ENCODE results near the gene ACRBP. TPM values are rescaled to one million over a fixed set of nuclear protein-coding genes. Genes with fewer than 3 reads are reported as not detected.

Gene ACRBP
- total and polyA plus RNA-seq, 9 donors: 0.30 to 2.9 (median 0.92) TPM

- Histone ChIP-seq H3K4me3 (no peak overlapping the region), H3K4me1 (ENCODE audit: insufficient read depth) (peaks cover 1% of the 10 kb centered on the region), H3K36me3 (peaks cover 3% of the 10 kb centered on the region), H3K27ac (no peak overlapping the region), H3K9me3 (no peaks in the 10 kb centered on the region), H3K27me3 (no peaks in the 10 kb centered on the region)
- no peak for DNase-seq
- TF ChIP-seq POLR2A (IDR thresholded peaks at IDR 0.05) (no peak), EP300 (IDR thresholded peaks at IDR 0.05) (no peak), CTCF (IDR thresholded peaks at IDR 0.05) (no peak)
- 68 to 71% (median 71%) methylated on average over 8 of the region's 8 CpGs for WGBS, 3 donors
- intact Hi-C loops (cut with DNase I): loop anchor here in 2 of 4 donors (2.0 to 10.0 kb wide), 2 partner anchors 21 to 53 kb away; partner anchors contain the start of gene ZNF384 (in 1 of the 2)
These were observed 20.5 kb upstream of the ACRBP start for GRCh38 chr12:6667559-6668210.

- H3K27ac ChIP-seq: no peak overlapping the region
- no peaks in the 10 kb centered on the region for H3K9me3 ChIP-seq
- H3K4me3 ChIP-seq: no peak overlapping the region
- H3K36me3 ChIP-seq: no peaks in the 10 kb centered on the region
- peaks cover 7% of the 10 kb centered on the region for H3K4me1 ChIP-seq (ENCODE audit: insufficient read depth)
- intact Hi-C loops (cut with DNase I): loop anchor here in 1 of 4 donors (10.0 kb wide), 1 partner anchor 51 kb away; no protein-coding TSS in a partner anchor
- WGBS, 3 donors: 93 to 99% (median 98%) methylated on average over 2 of the region's 2 CpGs
- no peak for DNase-seq
- H3K27me3 ChIP-seq: no peaks in the 10 kb centered on the region
- TF ChIP-seq CTCF (IDR thresholded peaks at IDR 0.05) (no peak), POLR2A (IDR thresholded peaks at IDR 0.05) (no peak), EP300 (IDR thresholded peaks at IDR 0.05) (no peak)
These were observed 19.0 kb upstream of the ACRBP start for GRCh38 chr12:6666211-6666610.

- WGBS, 3 donors: 65 to 85% (median 79%) methylated on average over 2 of the region's 2 CpGs
- H3K27ac ChIP-seq: no peak overlapping the region
- no peaks in the 10 kb centered on the region for H3K36me3 ChIP-seq
- no peak overlapping the region for H3K4me3 ChIP-seq
- H3K4me1 ChIP-seq (ENCODE audit: insufficient read depth): peaks cover 7% of the 10 kb centered on the region
- TF ChIP-seq POLR2A (IDR thresholded peaks at IDR 0.05) (no peak), CTCF (IDR thresholded peaks at IDR 0.05) (no peak)
- no peaks in the 10 kb centered on the region for H3K27me3 ChIP-seq
- H3K9me3 ChIP-seq: no peaks in the 10 kb centered on the region
- intact Hi-C loops (cut with DNase I): loop anchor here in 2 of 4 donors (5.0 to 10.0 kb wide), 2 partner anchors 48 to 50 kb away; no protein-coding TSS in a partner anchor
- no peak for DNase-seq
These were observed 17.7 kb upstream of the ACRBP start for GRCh38 chr12:6664902-6665301.

- 2% methylated on average over 37 of the region's 37 CpGs for WGBS, 3 donors
- intact Hi-C loops (cut with DNase I): loop anchor here in 2 of 4 donors (5.0 to 10.0 kb wide), 2 partner anchors 46 to 48 kb away; no protein-coding TSS in a partner anchor
These were observed 15.9 kb upstream of the ACRBP start, which contains the start of gene ING4 for GRCh38 chr12:6662906-6663742. Gene ING4 (minus strand): TSS chr12:6663119. CDS start chr12:6663101, 18 bp downstream.

More at GRCh38 chr12:6662906-6663742, 15.9 kb upstream of the ACRBP start, which contains the start of gene ING4:
- peak within 1 kb of the TSS in 1 of 2 donors; percentile 68 for H3K27ac ChIP-seq
- no peaks in the 10 kb centered on the region for H3K36me3 ChIP-seq
- no peaks in the 10 kb centered on the region for H3K27me3 ChIP-seq
- peaks cover 7% of the 10 kb centered on the region for H3K4me1 ChIP-seq (ENCODE audit: insufficient read depth)
- H3K9me3 ChIP-seq: no peaks in the 10 kb centered on the region
- H3K4me3 ChIP-seq: peak within 1 kb of the TSS; percentile 62
- peak; percentile 33 for TF ChIP-seq POLR2A (IDR thresholded peaks at IDR 0.05)
- TF ChIP-seq CTCF (IDR thresholded peaks at IDR 0.05): peak in 1 of 3 donors; percentile 7
- no peak for TF ChIP-seq EP300 (IDR thresholded peaks at IDR 0.05)
- DNase-seq: peak; percentile 96 to 98 (median 97)

All from ovary (tissue), 9 donors.